Neuronal stem cell (in vitro differentiated cells): ENCODE results near the gene KATNB1.

Experiments used
- DNase-seq: peaks from one replicate; pipeline ENCODE4 v3.0.0-alpha.2; 2013; ENCODE audit warnings: low spot score
- H2AFZ ChIP-seq: one replicate; pipeline ENCODE4 v1.6.1; 2013; ENCODE audit warnings: mild to moderate bottlenecking, low read length, inconsistent platforms
- H2AK5ac ChIP-seq: 2 replicates; pipeline ENCODE4 v1.6.1; 2013; ENCODE audit warnings: low read depth, mild to moderate bottlenecking, inconsistent platforms, low read length, moderate library complexity, mixed read lengths
- H2BK120ac ChIP-seq: 2 replicates; pipeline ENCODE4 v1.6.1; 2013; ENCODE audit warnings: low read depth, mild to moderate bottlenecking, inconsistent platforms, low read length, moderate library complexity, mixed read lengths
- H2BK12ac ChIP-seq: one replicate; pipeline ENCODE4 v1.6.1; 2013; ENCODE audit warnings: low read length, inconsistent platforms
- H2BK15ac ChIP-seq: 2 replicates; pipeline ENCODE4 v1.6.1; 2013; ENCODE audit warnings: mild to moderate bottlenecking, low read length, inconsistent platforms, mixed read lengths
- H2BK5ac ChIP-seq: one replicate; pipeline ENCODE4 v1.6.1; 2013; ENCODE audit warnings: inconsistent platforms, mild to moderate bottlenecking, low read length, moderate library complexity
- H3K14ac ChIP-seq: one replicate; pipeline ENCODE4 v1.6.1; 2013; ENCODE audit warnings: low read length, inconsistent platforms
- H3K18ac ChIP-seq: 2 replicates; pipeline ENCODE4 v1.6.1; 2013; ENCODE audit warnings: low read length, inconsistent platforms
- H3K23ac ChIP-seq: 2 replicates; pipeline ENCODE4 v1.6.1; 2013; ENCODE audit warnings: low read depth, mild to moderate bottlenecking, mixed read lengths, low read length, inconsistent platforms; ENCODE audit not compliant: poor library complexity
- H3K27ac ChIP-seq: replicated peaks from 3 replicates; pipeline ENCODE4 v1.5.1; 2013; ENCODE audit warnings: low read length, inconsistent platforms
- H3K27me3 ChIP-seq, 3 experiments: 2 replicates each; pipeline ENCODE4 v1.6.1; 2013; ENCODE audit warnings: low read length in 3 of 3, mild to moderate bottlenecking in 2 of 3, inconsistent platforms in 1 of 3, low read depth in 1 of 3, mixed read lengths in 1 of 3, moderate library complexity in 1 of 3; ENCODE audit not compliant: control insufficient read depth in 3 of 3, insufficient read depth in 3 of 3
- H3K36me3 ChIP-seq, 2 donors: replicated peaks in 1 of 2; 2 replicates each; pipeline ENCODE4 v1.6.1; 2013; ENCODE audit warnings: low read length in 2 of 2; ENCODE audit not compliant: control insufficient read depth in 2 of 2, insufficient read depth in 2 of 2
- H3K4ac ChIP-seq: 2 replicates; pipeline ENCODE4 v1.6.1; 2013; ENCODE audit warnings: inconsistent platforms, mild to moderate bottlenecking, low read length, moderate library complexity
- H3K4me1 ChIP-seq, 2 donors: 1 replicate in 1 of 2; 2 replicates in 1 of 2; pipeline ENCODE4 v1.6.1; 2013; ENCODE audit warnings: low read length in 2 of 2, low read depth in 1 of 2; ENCODE audit not compliant: control insufficient read depth in 2 of 2, insufficient read depth in 1 of 2
- H3K4me2 ChIP-seq: one replicate; pipeline ENCODE4 v1.6.1; 2013; ENCODE audit warnings: mild to moderate bottlenecking, low read length, inconsistent platforms; ENCODE audit not compliant: insufficient read depth, poor library complexity, severe bottlenecking
- H3K4me3 ChIP-seq, 2 donors: 2 replicates each; pipeline ENCODE4 v1.5.1; 2013; ENCODE audit warnings: low read length in 2 of 2, mild to moderate bottlenecking in 2 of 2, inconsistent platforms in 1 of 2, moderate library complexity in 1 of 2
- H3K79me1 ChIP-seq: one replicate; pipeline ENCODE4 v1.6.1; 2013; ENCODE audit warnings: low read depth, mild to moderate bottlenecking, inconsistent platforms, low read length, moderate library complexity
- H3K9ac ChIP-seq: one replicate; pipeline ENCODE4 v1.6.1; 2013; ENCODE audit warnings: mild to moderate bottlenecking, low read depth, low read length, inconsistent platforms; ENCODE audit not compliant: poor library complexity
- H3K9me3 ChIP-seq, 2 donors: replicated peaks in 1 of 2; 2 replicates each; pipeline versions ENCODE3 to v1.6.1; 2013; ENCODE audit warnings: low read length in 2 of 2, mild to moderate bottlenecking in 2 of 2, inconsistent platforms in 1 of 2, low read depth in 1 of 2, mixed read lengths in 1 of 2, moderate library complexity in 1 of 2; ENCODE audit not compliant: control insufficient read depth in 2 of 2, insufficient read depth in 1 of 2
- H4K8ac ChIP-seq: one replicate; pipeline ENCODE4 v1.6.1; 2013; ENCODE audit warnings: low read depth, mild to moderate bottlenecking, inconsistent platforms, low read length, moderate library complexity
- H4K91ac ChIP-seq: one replicate; pipeline ENCODE4 v1.6.1; 2013; ENCODE audit warnings: low read length, low read depth, mild to moderate bottlenecking, inconsistent platforms; ENCODE audit not compliant: poor library complexity
- WGBS, 2 donors: extraction: QIAGEN DNeasy Blood & Tissue Kit; methylation state at CpG; one replicate each; pipeline ENCODE4 v1.1.7; 2013; ENCODE audit warnings: missing lambda C conversion rate in 2 of 2, mixed read lengths in 1 of 2; ENCODE audit not compliant: insufficient read length in 2 of 2, insufficient replicate concordance in 1 of 2; ENCODE audit errors: extremely low coverage in 2 of 2; 5-methylcytosine and 5-hydroxymethylcytosine counted together

KATNB1 gene

GRCh38 chr16:57757883-57758282 is 22.3 kb downstream of the KATNB1 start:
- H3K18ac ChIP-seq, result no peak overlapping the region
- H3K36me3 ChIP-seq, result peaks cover 17 to 59% of the 10 kb centered on the region in 2 donors
- no peak overlapping the region for H3K27ac ChIP-seq
- H3K9ac ChIP-seq, result no peak overlapping the region
- DNase-seq, result no peak
- H3K14ac ChIP-seq, result no peak overlapping the region
- no peaks in the 10 kb centered on the region for H3K9me3 ChIP-seq
- H2BK120ac ChIP-seq, result no peak overlapping the region
- no peak overlapping the region for H3K4me2 ChIP-seq
- peaks cover 2% of the 10 kb centered on the region for H3K79me1 ChIP-seq
- H3K23ac ChIP-seq, result no peak overlapping the region
- H2AFZ ChIP-seq, result no peak overlapping the region
- no peak overlapping the region for H2BK12ac ChIP-seq
- no peak overlapping the region for H2AK5ac ChIP-seq
- no peak overlapping the region for H4K8ac ChIP-seq
- WGBS, 2 donors, result no CpG with 5 or more reads among the region's 7 CpGs
- H3K4me3 ChIP-seq, result no peak overlapping the region
- no peaks in the 10 kb centered on the region for H3K27me3 ChIP-seq
- H2BK15ac ChIP-seq, result no peak overlapping the region
- no peak overlapping the region for H3K4ac ChIP-seq
- no peak overlapping the region for H2BK5ac ChIP-seq
- peaks cover 0 to under 1% of the 10 kb centered on the region in 2 donors for H3K4me1 ChIP-seq
- no peak overlapping the region for H4K91ac ChIP-seq

GRCh38 chr16:57758331-57759117 is 23.0 kb downstream of the KATNB1 start:
- Histone ChIP-seq H2AFZ (no peak overlapping the region), H3K27me3 (no peaks in the 10 kb centered on the region), H2AK5ac (no peak overlapping the region), H2BK15ac (no peak overlapping the region), H3K9me3 (no peaks in the 10 kb centered on the region), H3K9ac (peak overlapping the region; percentile 63), H2BK12ac (no peak overlapping the region), H4K8ac (peak overlapping the region; percentile 6), H4K91ac (no peak overlapping the region), H2BK120ac (no peak overlapping the region), H3K36me3 (peaks cover 17 to 52% of the 10 kb centered on the region in 2 donors), H3K4me3 (peak overlapping the region in 1 of 2 donors; percentile 18), H3K27ac (no peak overlapping the region), H3K79me1 (peaks cover 2% of the 10 kb centered on the region), H3K23ac (peak overlapping the region; percentile 31), H3K4me2 (no peak overlapping the region), H3K4ac (no peak overlapping the region), H3K14ac (peak overlapping the region; percentile 17), H2BK5ac (no peak overlapping the region), H3K4me1 (peaks cover 0 to 4% of the 10 kb centered on the region in 2 donors), H3K18ac (peak overlapping the region; percentile 27)
- no peak for DNase-seq
- no CpG with 5 or more reads among the region's 33 CpGs for WGBS, 2 donors

- Histone ChIP-seq H3K27me3 (no peaks in the 10 kb centered on the region), H3K4me2 (no peak overlapping the region), H2AFZ (no peak overlapping the region), H3K23ac (no peak overlapping the region), H3K79me1 (peaks cover 2% of the 10 kb centered on the region), H3K18ac (no peak overlapping the region), H2BK12ac (no peak overlapping the region), H3K4me1 (peaks cover 0 to 4% of the 10 kb centered on the region in 2 donors), H3K4ac (no peak overlapping the region), H2BK120ac (no peak overlapping the region), H4K8ac (no peak overlapping the region), H3K9me3 (no peaks in the 10 kb centered on the region), H2BK15ac (no peak overlapping the region), H3K14ac (no peak overlapping the region), H3K36me3 (peaks cover 17 to 49% of the 10 kb centered on the region in 2 donors), H3K27ac (no peak overlapping the region), H4K91ac (no peak overlapping the region), H3K4me3 (no peak overlapping the region), H2AK5ac (no peak overlapping the region), H2BK5ac (no peak overlapping the region), H3K9ac (no peak overlapping the region)
- DNase-seq, result no peak
- no CpG with 5 or more reads among the region's 7 CpGs for WGBS, 2 donors
Measured at GRCh38 chr16:57759131-57759530, 23.6 kb downstream of the KATNB1 start.

- no peak overlapping the region for H3K27ac ChIP-seq
- H3K9me3 ChIP-seq, result no peaks in the 10 kb centered on the region
- H3K14ac ChIP-seq, result no peak overlapping the region
- no peak overlapping the region for H3K18ac ChIP-seq
- H2BK15ac ChIP-seq, result no peak overlapping the region
- no peak overlapping the region for H3K4ac ChIP-seq
- peaks cover 2% of the 10 kb centered on the region for H3K79me1 ChIP-seq
- H3K36me3 ChIP-seq, result peaks cover 17 to 43% of the 10 kb centered on the region in 2 donors
- H2BK120ac ChIP-seq, result no peak overlapping the region
- H3K23ac ChIP-seq, result no peak overlapping the region
- no peak overlapping the region for H2BK12ac ChIP-seq
- H4K8ac ChIP-seq, result no peak overlapping the region
- no CpG with 5 or more reads among the region's 21 CpGs for WGBS, 2 donors
- no peak overlapping the region for H3K4me2 ChIP-seq
- H3K9ac ChIP-seq, result no peak overlapping the region
- H4K91ac ChIP-seq, result no peak overlapping the region
- H3K4me1 ChIP-seq, result peaks cover 3 to 8% of the 10 kb centered on the region in 2 donors
- H2AFZ ChIP-seq, result no peak overlapping the region
- no peaks in the 10 kb centered on the region for H3K27me3 ChIP-seq
- peak overlapping the region; percentile 7 for H2BK5ac ChIP-seq
- no peak overlapping the region for H3K4me3 ChIP-seq
- no peak overlapping the region for H2AK5ac ChIP-seq
- no peak for DNase-seq
Measured at GRCh38 chr16:57759541-57760356, 24.2 kb downstream of the KATNB1 start.
